SW 1271 (cell line): ENCODE measurements around the gene AHCYL2.
A peak's percentile ranks its signal among the peaks of the same experiment; 100 is the strongest.
"Not testable (repeated sequence)": the region's sequence is repeated elsewhere in the genome, so short reads cannot be mapped to it uniquely, and the experiment has no call there.

Experiments used
- DNase-seq, 2 experiments: peaks; one replicate each; lab custom pipeline; 2025; lab: John Stamatoyannopoulos, UW

Gene AHCYL2

GRCh38 chr7:129209067-129209926 is 15.5 kb upstream of the AHCYL2 start:
- no peak for DNase-seq

GRCh38 chr7:129210256-129210988 is 14.4 kb upstream of the AHCYL2 start:
- DNase-seq, result no peak

GRCh38 chr7:129210989-129211312 is 13.9 kb upstream of the AHCYL2 start:
- no peak for DNase-seq

GRCh38 chr7:129212126-129212525 is 12.7 kb upstream of the AHCYL2 start:
- DNase-seq, result no peak

GRCh38 chr7:129212596-129212995 is 12.2 kb upstream of the AHCYL2 start:
- DNase-seq, result no peak

GRCh38 chr7:129213828-129214227 is 11.0 kb upstream of the AHCYL2 start:
- DNase-seq, result peak in 1 of 2 experiments; percentile 6

- DNase-seq, result not testable (repeated sequence)
Observed at GRCh38 chr7:129215691-129216090, 9.1 kb upstream of the AHCYL2 start.

GRCh38 chr7:129216101-129216715 is 8.6 kb upstream of the AHCYL2 start:
- not testable (repeated sequence) for DNase-seq

GRCh38 chr7:129216821-129217416 is 7.9 kb upstream of the AHCYL2 start:
- not testable (repeated sequence) for DNase-seq

- DNase-seq, result peak; percentile 45 to 75
Observed at GRCh38 chr7:129218514-129219062, 6.2 kb upstream of the AHCYL2 start.

GRCh38 chr7:129219166-129219565 is 5.7 kb upstream of the AHCYL2 start:
- DNase-seq, result not testable (repeated sequence)

GRCh38 chr7:129222064-129222463 is 2.8 kb upstream of the AHCYL2 start:
- no peak for DNase-seq

GRCh38 chr7:129225206-129225930 is 538 bp downstream of the AHCYL2 start:
- DNase-seq, result peak in 1 of 2 experiments; percentile 36

GRCh38 chr7:129225931-129226572 is 1.2 kb downstream of the AHCYL2 start:
- DNase-seq, result no peak

- DNase-seq, result no peak
Observed at GRCh38 chr7:129227646-129228578, 3.1 kb downstream of the AHCYL2 start.

- DNase-seq, result no peak
Observed at GRCh38 chr7:129228633-129229032, 3.8 kb downstream of the AHCYL2 start.

- DNase-seq, result no peak
Observed at GRCh38 chr7:129231666-129232065, 6.8 kb downstream of the AHCYL2 start.

- no peak for DNase-seq
Observed at GRCh38 chr7:129238546-129238945, 13.7 kb downstream of the AHCYL2 start.

- DNase-seq, result no peak
Observed at GRCh38 chr7:129240119-129240820, 15.4 kb downstream of the AHCYL2 start.
